ENCODE data around the gene RUNX2. TPM values are rescaled to one million over a fixed set of nuclear protein-coding genes. Genes with fewer than 3 reads are reported as not detected.

Gene RUNX2
- total RNA-seq, 3 donors from 2014 or later, result 2.7 to 7.3 (median 7.2) TPM

DNA sequence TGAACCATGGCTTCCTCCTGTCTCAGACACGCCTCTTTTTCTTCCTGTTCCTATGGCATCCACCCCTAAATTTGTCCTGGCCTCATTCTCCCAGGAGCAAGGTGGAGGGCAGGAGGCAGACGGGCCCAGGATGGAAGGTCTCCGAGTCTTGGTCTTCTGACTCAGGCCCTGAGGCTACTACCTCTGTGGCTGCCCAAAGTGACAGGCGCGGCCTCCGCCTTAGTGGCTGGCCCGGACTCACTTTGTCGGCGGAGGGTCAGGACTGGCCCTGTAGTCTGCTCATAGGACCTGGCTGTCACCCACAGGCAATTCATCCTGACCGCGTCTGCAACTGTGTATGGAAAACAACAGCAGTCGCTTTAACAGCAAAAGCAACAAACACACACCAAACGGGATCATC, 312.7 kb downstream of the RUNX2 start:
- Histone ChIP-seq H3K4me1 (no peaks in the 10 kb centered on the region), H3K4me3 (no peak overlapping the region), H3K27me3 (no peaks in the 10 kb centered on the region), H3K27ac (no peak overlapping the region), H3K36me3 (no peaks in the 10 kb centered on the region), H3K9me3 (no peaks in the 10 kb centered on the region)
- TF ChIP-seq POLR2A (IDR thresholded peaks at IDR 0.05) (no peak), POLR2AphosphoS5 (IDR thresholded peaks at IDR 0.05) (no peak)
- TF ChIP-seq, protein P1, sequence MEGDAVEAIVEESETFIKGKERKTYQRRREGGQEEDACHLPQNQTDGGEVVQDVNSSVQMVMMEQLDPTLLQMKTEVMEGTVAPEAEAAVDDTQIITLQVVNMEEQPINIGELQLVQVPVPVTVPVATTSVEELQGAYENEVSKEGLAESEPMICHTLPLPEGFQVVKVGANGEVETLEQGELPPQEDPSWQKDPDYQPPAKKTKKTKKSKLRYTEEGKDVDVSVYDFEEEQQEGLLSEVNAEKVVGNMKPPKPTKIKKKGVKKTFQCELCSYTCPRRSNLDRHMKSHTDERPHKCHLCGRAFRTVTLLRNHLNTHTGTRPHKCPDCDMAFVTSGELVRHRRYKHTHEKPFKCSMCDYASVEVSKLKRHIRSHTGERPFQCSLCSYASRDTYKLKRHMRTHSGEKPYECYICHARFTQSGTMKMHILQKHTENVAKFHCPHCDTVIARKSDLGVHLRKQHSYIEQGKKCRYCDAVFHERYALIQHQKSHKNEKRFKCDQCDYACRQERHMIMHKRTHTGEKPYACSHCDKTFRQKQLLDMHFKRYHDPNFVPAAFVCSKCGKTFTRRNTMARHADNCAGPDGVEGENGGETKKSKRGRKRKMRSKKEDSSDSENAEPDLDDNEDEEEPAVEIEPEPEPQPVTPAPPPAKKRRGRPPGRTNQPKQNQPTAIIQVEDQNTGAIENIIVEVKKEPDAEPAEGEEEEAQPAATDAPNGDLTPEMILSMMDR (IDR thresholded peaks at IDR 0.05), result no peak
- intact Hi-C loops (cut with DNase I; ENCODE audit: low total_unique reads), result no loop called here
- DNase-seq (ENCODE audit: low spot score in 2 of 2), result no peak

DNA sequence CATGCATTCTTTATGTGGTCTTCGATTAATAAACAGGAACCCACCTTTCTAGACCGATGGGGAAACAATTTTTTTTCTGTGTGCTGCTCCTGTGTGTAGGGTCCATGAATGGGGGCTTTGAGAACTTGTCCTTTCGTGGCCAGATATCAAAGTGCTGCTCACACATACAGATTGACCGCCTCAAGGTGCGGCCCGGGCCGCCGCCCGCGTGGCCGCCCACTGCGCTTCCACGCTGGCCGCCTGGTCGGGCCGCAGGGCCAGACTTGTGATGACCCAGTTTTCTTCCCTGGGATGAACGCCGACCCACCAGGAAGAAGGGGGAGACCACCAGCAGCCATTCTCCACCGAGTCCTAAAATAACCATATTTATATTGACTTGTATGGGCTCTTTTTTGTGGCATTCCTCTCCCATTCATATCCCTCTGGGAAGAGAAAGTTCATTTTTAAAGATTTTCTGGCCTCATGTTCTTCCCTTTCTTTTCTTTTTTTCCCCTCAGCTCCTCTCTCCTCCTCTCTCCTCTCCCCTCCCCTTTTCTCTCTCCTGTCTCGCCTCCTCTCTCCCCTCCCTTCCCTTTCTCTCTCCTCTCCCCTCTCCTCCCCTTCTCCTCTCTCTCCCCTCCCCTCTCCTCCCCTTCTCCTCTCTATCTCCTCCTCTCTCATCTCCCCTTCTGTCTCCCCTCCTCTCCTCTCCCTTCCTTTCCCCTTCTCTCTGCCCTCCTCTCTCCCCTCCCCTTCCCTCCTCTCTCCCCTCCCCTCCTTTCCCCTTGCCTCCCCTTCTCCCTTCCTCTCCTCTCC, 314.4 kb downstream of the RUNX2 start:
- Histone ChIP-seq H3K4me1 (no peaks in the 10 kb centered on the region), H3K27ac (no peak overlapping the region), H3K9me3 (no peaks in the 10 kb centered on the region), H3K27me3 (no peaks in the 10 kb centered on the region), H3K36me3 (no peaks in the 10 kb centered on the region), H3K4me3 (no peak overlapping the region)
- intact Hi-C loops (cut with DNase I; ENCODE audit: low total_unique reads), result no loop called here
- DNase-seq (ENCODE audit: low spot score in 2 of 2), result no peak
- TF ChIP-seq, protein P1 (IDR thresholded peaks at IDR 0.05), result no peak
- TF ChIP-seq POLR2A (IDR thresholded peaks at IDR 0.05) (no peak), POLR2AphosphoS5 (IDR thresholded peaks at IDR 0.05) (no peak)

DNA sequence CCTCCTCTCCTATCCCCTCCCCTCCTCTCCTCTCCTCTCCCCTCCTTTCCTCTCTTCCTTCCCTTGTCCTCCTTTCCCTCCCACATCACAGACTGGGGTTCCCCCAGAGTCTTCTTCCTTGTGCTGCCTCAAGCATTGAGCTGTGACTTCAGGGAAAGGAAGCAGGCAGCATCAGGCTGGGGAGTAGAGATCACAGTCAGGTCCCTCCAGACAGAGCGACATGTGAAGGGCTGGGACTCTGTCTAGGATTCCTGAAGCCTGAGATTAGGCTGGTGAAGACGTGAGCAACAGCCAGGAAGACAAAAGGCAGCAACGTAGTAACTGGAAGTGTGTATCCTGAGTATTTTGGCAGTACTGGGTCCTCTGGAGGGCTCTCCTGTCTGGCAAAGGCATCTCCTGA, 315.0 kb downstream of the RUNX2 start:
- TF ChIP-seq, protein P1 (IDR thresholded peaks at IDR 0.05), result no peak
- TF ChIP-seq POLR2A (IDR thresholded peaks at IDR 0.05) (no peak), POLR2AphosphoS5 (IDR thresholded peaks at IDR 0.05) (no peak)
- Histone ChIP-seq H3K36me3 (no peaks in the 10 kb centered on the region), H3K27ac (no peak overlapping the region), H3K4me1 (no peaks in the 10 kb centered on the region), H3K27me3 (no peaks in the 10 kb centered on the region), H3K4me3 (no peak overlapping the region), H3K9me3 (no peaks in the 10 kb centered on the region)
- intact Hi-C loops (cut with DNase I; ENCODE audit: low total_unique reads), result no loop called here
- DNase-seq (ENCODE audit: low spot score in 2 of 2), result no peak

DNA sequence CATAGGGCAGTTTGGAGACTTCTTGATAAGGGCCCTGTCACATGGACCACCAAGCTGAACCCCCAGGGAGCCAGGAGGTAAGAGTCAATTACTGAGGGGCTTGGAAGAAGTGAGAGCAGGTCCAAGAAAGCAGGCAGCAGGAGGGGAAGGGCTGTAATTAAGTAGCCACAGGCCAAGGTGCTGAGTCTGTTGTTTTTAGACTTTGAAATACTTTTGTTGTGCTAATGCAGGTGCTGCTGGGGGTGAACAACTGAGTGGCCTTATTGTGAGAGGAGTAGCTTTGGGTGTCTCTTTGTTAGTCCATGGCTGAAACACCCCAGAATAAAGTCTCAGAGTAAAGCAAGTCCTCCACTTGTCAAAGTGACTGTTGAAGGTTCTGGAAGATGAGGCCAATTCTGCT, 316.6 kb downstream of the RUNX2 start:
- H3K4me1 ChIP-seq, result no peaks in the 10 kb centered on the region
- no peaks in the 10 kb centered on the region for H3K9me3 ChIP-seq
- no peak overlapping the region for H3K27ac ChIP-seq
- intact Hi-C loops (cut with DNase I; ENCODE audit: low total_unique reads), result no loop called here
- no peak overlapping the region for H3K4me3 ChIP-seq
- no peaks in the 10 kb centered on the region for H3K27me3 ChIP-seq
- DNase-seq (ENCODE audit: low spot score in 2 of 2), result no peak
- TF ChIP-seq POLR2A (IDR thresholded peaks at IDR 0.05) (no peak), POLR2AphosphoS5 (IDR thresholded peaks at IDR 0.05) (no peak)
- TF ChIP-seq, protein P1 (IDR thresholded peaks at IDR 0.05), result no peak
- no peaks in the 10 kb centered on the region for H3K36me3 ChIP-seq

DNA sequence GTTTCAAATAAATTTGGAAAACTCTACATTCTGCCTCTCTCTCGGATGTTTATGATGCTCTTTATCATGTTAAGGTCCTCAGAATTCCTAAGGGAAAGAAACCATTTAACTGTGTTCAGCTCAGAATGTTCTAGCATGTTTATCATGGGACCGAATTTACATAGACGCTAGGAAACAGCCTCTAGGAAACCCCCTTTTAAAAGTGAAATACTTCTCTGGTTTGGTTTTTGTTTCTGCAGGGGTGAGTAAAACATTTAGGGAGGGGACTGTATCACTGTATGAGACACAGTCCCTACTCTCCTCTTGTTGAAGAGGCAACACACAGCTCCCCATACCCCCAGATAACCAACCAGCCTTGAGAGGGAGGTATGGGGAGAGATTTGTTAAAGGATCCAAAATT, 317.2 kb downstream of the RUNX2 start:
- no peak for DNase-seq (ENCODE audit: low spot score in 2 of 2)

More for the DNA sequence above, 317.2 kb downstream of the RUNX2 start:
- intact Hi-C loops (cut with DNase I; ENCODE audit: low total_unique reads), result no loop called here
- Histone ChIP-seq H3K27me3 (no peaks in the 10 kb centered on the region), H3K36me3 (no peaks in the 10 kb centered on the region), H3K4me1 (no peaks in the 10 kb centered on the region), H3K4me3 (no peak overlapping the region), H3K9me3 (no peaks in the 10 kb centered on the region), H3K27ac (no peak overlapping the region)
- TF ChIP-seq, protein P1 (IDR thresholded peaks at IDR 0.05), result no peak
- TF ChIP-seq POLR2AphosphoS5 (IDR thresholded peaks at IDR 0.05), result no peak

Data from breast epithelium (tissue), 4 donors.